Spleen (tissue), 11 donors: Measurements from ENCODE around the gene TNS1. TPM values are rescaled to one million over a fixed set of nuclear protein-coding genes. Genes with fewer than 3 reads are reported as not detected.

ENCODE experiments used
- DNase-seq: peaks from one replicate; pipeline ENCODE4 v3.0.0-alpha.2; 2020
- H3K27ac ChIP-seq, 8 donors: fragments of 200-600 bp; sonication (generic) in 7 of 8; 1 replicate in 4 of 8; 2 replicates in 4 of 8; pipeline versions ENCODE4 v1.5.0 to v1.8.0; 2016 to 2021; ENCODE audit warnings: inconsistent platforms in 4 of 8, mild to moderate bottlenecking in 4 of 8, moderate library complexity in 1 of 8
- H3K27me3 ChIP-seq, 7 donors: fragments of 200-600 bp; sonication (generic) in 6 of 7; replicated peaks in 1 of 7; 1 replicate in 4 of 7; 2 replicates in 3 of 7; pipeline versions ENCODE4 v1.5.0 to v1.8.0; 2016 to 2021; ENCODE audit warnings: inconsistent platforms in 3 of 7, mild to moderate bottlenecking in 1 of 7
- H3K36me3 ChIP-seq, 6 donors: fragments of 200-600 bp; sonication (generic) in 5 of 6; 1 replicate in 4 of 6; 2 replicates in 2 of 6; pipeline versions ENCODE4 v1.5.0 to v1.8.0; 2016 to 2021; ENCODE audit warnings: inconsistent platforms in 2 of 6
- H3K4me1 ChIP-seq, 6 donors: fragments of 200-600 bp; sonication (generic) in 5 of 6; 1 replicate in 3 of 6; 2 replicates in 3 of 6; pipeline versions ENCODE4 v1.5.0 to v1.8.0; 2016 to 2021; ENCODE audit warnings: inconsistent platforms in 3 of 6
- H3K4me3 ChIP-seq, 8 donors: fragments of 200-600 bp; sonication (generic) in 7 of 8; 1 replicate in 4 of 8; 2 replicates in 4 of 8; pipeline versions ENCODE4 v1.5.0 to v1.8.0; 2016 to 2021; ENCODE audit warnings: inconsistent platforms in 4 of 8, mild to moderate bottlenecking in 4 of 8, moderate library complexity in 2 of 8
- H3K9me3 ChIP-seq, 8 donors: fragments of 200-600 bp; sonication (generic) in 7 of 8; 1 replicate in 4 of 8; 2 replicates in 4 of 8; pipeline versions ENCODE4 v1.5.0 to v1.8.0; 2016 to 2021; ENCODE audit warnings: inconsistent platforms in 4 of 8
- POLR2A ChIP-seq, 3 donors: fragments of 450-650 bp; IDR thresholded peaks; one replicate each; pipeline ENCODE4 v1.5.1; 2017; ENCODE audit warnings: antibody characterized with exemption in 3 of 3, mild to moderate bottlenecking in 1 of 3
- POLR2AphosphoS5 ChIP-seq, 3 donors: sonication (generic); formaldehyde crosslinking; IDR thresholded peaks; one replicate each; pipeline ENCODE4 v1.5.1; 2017; ENCODE audit warnings: antibody characterized with exemption in 3 of 3
- WGBS, 5 donors: extraction: QIAGEN DNeasy Blood & Tissue Kit in 3 of 5; methylation state at CpG; one replicate each; pipeline versions ENCODE4 v1.1.5 to v1.1.7; 2013 to 2018; 5-methylcytosine and 5-hydroxymethylcytosine counted together
- intact Hi-C: fragments of 100-400 bp; cut with DNase I; formaldehyde crosslinking; loops from one replicate; pipeline ENCODE4 v1.15.0; 2023; ENCODE audit warnings: low total_unique reads
- polyA plus RNA-seq, 3 donors: library from polyadenylated mRNA; stranded (reverse); fragments of 200-250 nt; gene quantifications; one replicate each; pipeline ENCODE4 v1.2.1, GENCODE V29; 2013
- total RNA-seq, 7 donors: library from RNA; depleted of rRNA in 3 of 7; stranded (reverse); fragments of >200 nt in 3 of 7; fragmentation: NEBNext Ultra II Directional in 4 of 7; extraction: Animal tissue kit (Norgen Biotek cat#: 25700) in 4 of 7; gene quantifications; one replicate each; pipeline versions ENCODE4 v1.1.0 to v1.2.1, GENCODE V29; 2016 to 2021
- TF ChIP-seq, protein P1 (sequence below), 11 experiments: fragments of 200-600 bp in 7 of 11; fragments of 450-650 bp in 4 of 11; sonication (generic) in 4 of 11; IDR thresholded peaks in 8 of 11; conservative IDR thresholded peaks in 3 of 11; 1 replicate in 7 of 11; 2 replicates in 4 of 11; pipeline versions ENCODE4 v1.4.0 to v1.8.0; 2016 to 2021; ENCODE audit warnings: antibody characterized with exemption in 11 of 11, inconsistent platforms in 4 of 11, mild to moderate bottlenecking in 1 of 11
- donor health status: healthy with polysubstance abuse.
- donor health status: DM: no; HTN: no; CAD: no; lungs with moderate emphysema.
- donor health status: DM: no; HTN: no; CAD: no.
- donor health status: Bipolar disorder and iron deficiency.
- donor health status: healthy.
- donor health status: DM: no; HTN: no; CAD: no.
- donor health status: DM: yes; HTN: yes; CAD: no.

The TNS1 gene
- total and polyA plus RNA-seq, 10 donors = 6.9 to 580 (median 246) TPM

DNA sequence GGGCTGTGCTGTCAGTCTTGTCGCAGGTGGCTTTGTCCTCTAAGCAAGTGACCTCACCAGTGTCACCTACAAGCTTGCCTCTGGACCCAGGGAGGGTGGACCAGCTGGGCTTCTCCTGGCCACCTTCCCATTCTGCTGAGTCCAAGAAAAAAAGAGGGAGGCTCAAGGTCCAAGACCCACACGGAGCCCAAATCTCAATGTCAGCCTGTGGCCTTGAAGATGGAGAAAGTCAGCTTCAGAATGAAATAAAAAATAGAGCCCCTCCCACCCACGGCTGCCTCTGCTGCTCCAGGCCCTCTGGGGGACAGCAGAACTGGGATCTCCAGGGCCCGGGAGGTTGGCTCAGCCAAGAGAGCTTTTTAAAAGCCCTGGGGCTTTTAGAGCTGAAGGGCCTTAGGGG lies 145.9 kb downstream of the TNS1 start:
- TF ChIP-seq POLR2AphosphoS5 (IDR thresholded peaks at IDR 0.05) = no peak
- no peak for TF ChIP-seq POLR2A (IDR thresholded peaks at IDR 0.05)
- TF ChIP-seq, protein P1, sequence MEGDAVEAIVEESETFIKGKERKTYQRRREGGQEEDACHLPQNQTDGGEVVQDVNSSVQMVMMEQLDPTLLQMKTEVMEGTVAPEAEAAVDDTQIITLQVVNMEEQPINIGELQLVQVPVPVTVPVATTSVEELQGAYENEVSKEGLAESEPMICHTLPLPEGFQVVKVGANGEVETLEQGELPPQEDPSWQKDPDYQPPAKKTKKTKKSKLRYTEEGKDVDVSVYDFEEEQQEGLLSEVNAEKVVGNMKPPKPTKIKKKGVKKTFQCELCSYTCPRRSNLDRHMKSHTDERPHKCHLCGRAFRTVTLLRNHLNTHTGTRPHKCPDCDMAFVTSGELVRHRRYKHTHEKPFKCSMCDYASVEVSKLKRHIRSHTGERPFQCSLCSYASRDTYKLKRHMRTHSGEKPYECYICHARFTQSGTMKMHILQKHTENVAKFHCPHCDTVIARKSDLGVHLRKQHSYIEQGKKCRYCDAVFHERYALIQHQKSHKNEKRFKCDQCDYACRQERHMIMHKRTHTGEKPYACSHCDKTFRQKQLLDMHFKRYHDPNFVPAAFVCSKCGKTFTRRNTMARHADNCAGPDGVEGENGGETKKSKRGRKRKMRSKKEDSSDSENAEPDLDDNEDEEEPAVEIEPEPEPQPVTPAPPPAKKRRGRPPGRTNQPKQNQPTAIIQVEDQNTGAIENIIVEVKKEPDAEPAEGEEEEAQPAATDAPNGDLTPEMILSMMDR (IDR thresholded peaks at IDR 0.05 in 8 of 11, conservative IDR thresholded peaks at IDR 0.05 in 3 of 11) = no peak
- intact Hi-C loops = no loop called here
- H3K27me3 ChIP-seq = no peaks in the 10 kb centered on the region
- WGBS, 5 donors = 49 to 83% (median 68%) methylated on average over 4 of the region's 4 CpGs
- peaks cover 0 to 82% (median 22%) of the 10 kb centered on the region in 6 donors for H3K4me1 ChIP-seq
- DNase-seq = peak; percentile 41
- peak overlapping the region in 1 of 8 donors; percentile 2 for H3K27ac ChIP-seq
- H3K36me3 ChIP-seq = peaks cover 0 to 96% (median 0%) of the 10 kb centered on the region in 6 donors
- H3K4me3 ChIP-seq = no peak overlapping the region
- H3K9me3 ChIP-seq = no peaks in the 10 kb centered on the region

DNA sequence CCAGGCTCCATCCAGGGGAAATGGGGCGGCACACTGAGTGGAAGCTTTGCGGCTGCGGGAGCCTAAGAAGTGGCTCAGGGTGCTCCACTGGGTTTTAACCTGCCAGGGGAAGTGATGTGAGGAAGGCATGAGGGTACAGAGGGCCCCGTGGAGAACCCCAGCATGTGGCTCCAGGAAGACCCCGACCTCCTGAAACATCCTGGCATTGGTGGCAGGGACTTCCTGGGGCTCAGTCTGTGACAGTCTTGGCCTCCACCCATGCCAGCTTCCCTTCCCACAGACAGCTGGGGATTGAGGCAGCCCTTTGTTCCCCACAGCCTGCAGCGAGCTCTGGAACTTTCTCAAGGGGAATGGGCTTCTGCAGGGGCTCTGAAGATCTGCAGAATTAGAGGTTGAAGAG lies 146.6 kb downstream of the TNS1 start:
- TF ChIP-seq POLR2A (IDR thresholded peaks at IDR 0.05) (no peak), POLR2AphosphoS5 (IDR thresholded peaks at IDR 0.05) (no peak)
- TF ChIP-seq, protein P1 (IDR thresholded peaks at IDR 0.05 in 8 of 11, conservative IDR thresholded peaks at IDR 0.05 in 3 of 11) = no peak
- Histone ChIP-seq H3K36me3 (peaks cover 0 to 92% (median 0%) of the 10 kb centered on the region in 6 donors), H3K27ac (peak overlapping the region in 1 of 8 donors; percentile 18), H3K4me1 (peaks cover 6 to 82% (median 27%) of the 10 kb centered on the region in 6 donors), H3K4me3 (no peak overlapping the region), H3K9me3 (no peaks in the 10 kb centered on the region), H3K27me3 (no peaks in the 10 kb centered on the region)
- intact Hi-C loops = no loop called here
- WGBS, 5 donors = 46 to 83% (median 77%) methylated on average over 3 to 6 of the region's 6 CpGs
- DNase-seq = peak; percentile 51

DNA sequence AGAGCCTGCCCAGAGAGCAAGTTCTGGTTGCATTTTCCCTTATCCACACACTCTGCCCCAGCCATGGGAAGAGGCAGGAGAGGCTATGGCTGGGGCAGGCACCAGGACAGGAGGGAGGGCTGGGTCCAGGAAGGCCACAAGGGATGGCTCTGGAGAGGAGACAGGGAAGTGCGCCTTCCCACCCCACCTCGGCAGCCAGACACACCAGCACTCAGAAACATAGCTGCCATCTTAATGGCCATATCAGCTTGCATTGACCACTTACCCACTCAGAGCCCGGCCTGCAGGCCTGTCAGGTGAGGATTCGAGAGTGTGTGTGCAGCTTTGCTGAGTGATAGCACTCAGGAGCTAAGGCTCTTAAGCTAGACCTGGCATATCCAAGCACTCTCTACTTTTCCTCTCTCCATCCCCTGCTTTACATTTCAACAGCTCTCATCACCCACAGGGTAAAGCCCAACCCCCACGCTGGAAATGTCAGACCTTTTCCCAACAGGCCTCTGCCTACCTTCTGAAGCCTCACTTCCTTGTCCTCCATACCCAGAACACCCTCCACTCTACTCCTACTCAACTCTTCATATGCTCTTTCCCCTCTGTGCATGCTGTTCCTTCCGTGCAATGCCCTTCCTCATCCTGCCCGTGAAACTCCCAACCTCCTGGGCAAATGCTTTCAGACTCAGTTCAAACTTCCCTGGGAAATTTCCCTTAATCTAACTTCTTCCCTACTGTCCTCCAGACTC lies 147.9 kb downstream of the TNS1 start:
- TF ChIP-seq, protein P1 (IDR thresholded peaks at IDR 0.05 in 8 of 11, conservative IDR thresholded peaks at IDR 0.05 in 3 of 11) = no peak
- peak in 2 of 3 donors; percentile 22 to 35 for TF ChIP-seq POLR2AphosphoS5 (IDR thresholded peaks at IDR 0.05)
- H3K36me3 ChIP-seq = peaks cover 0 to 81% (median 0%) of the 10 kb centered on the region in 6 donors
- H3K27me3 ChIP-seq = no peaks in the 10 kb centered on the region
- peak overlapping the region in 1 of 8 donors; percentile 36 for H3K27ac ChIP-seq
- WGBS, 5 donors = 75 to 92% (median 84%) methylated on average over 7 of the region's 7 CpGs
- H3K4me1 ChIP-seq = peaks cover 11 to 86% (median 36%) of the 10 kb centered on the region in 6 donors
- DNase-seq = peak; percentile 47
- no peaks in the 10 kb centered on the region for H3K9me3 ChIP-seq
- H3K4me3 ChIP-seq = no peak overlapping the region
- intact Hi-C loops = no loop called here

DNA sequence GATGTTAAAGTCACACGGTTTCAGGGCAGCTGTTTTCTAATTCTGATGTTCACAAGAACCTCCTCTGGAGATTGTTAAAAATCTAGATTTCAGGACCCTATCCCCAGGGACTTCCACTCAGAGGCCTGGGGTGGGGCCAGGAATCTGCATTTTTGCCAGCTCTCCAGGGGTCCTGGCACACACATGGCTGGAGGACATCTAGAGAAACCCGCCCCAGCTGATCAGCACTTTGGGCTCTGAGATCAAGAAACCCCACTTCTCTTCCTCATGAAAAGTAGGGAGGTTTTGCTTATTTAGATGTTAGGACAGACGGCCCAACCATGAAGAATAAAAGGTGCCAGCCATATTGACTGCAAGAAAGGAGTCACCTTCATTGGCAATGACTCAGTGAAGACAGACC lies 148.8 kb downstream of the TNS1 start:
- peak; percentile 58 for DNase-seq
- Histone ChIP-seq H3K27me3 (no peaks in the 10 kb centered on the region), H3K27ac (no peak overlapping the region), H3K4me1 (peaks cover 11 to 86% (median 40%) of the 10 kb centered on the region in 6 donors), H3K36me3 (peaks cover 0 to 75% (median 1%) of the 10 kb centered on the region in 6 donors), H3K4me3 (no peak overlapping the region), H3K9me3 (no peaks in the 10 kb centered on the region)
- no peak for TF ChIP-seq POLR2A (IDR thresholded peaks at IDR 0.05)
- TF ChIP-seq, protein P1 (IDR thresholded peaks at IDR 0.05 in 8 of 11, conservative IDR thresholded peaks at IDR 0.05 in 3 of 11) = no peak
- no peak for TF ChIP-seq POLR2AphosphoS5 (IDR thresholded peaks at IDR 0.05)
- intact Hi-C loops = no loop called here
- 61 to 82% (median 77%) methylated on average over 3 of the region's 3 CpGs for WGBS, 5 donors
